HL-60 (cell line): Measurements from ENCODE around the gene MAX.

Experiments
- DNase-seq, 2 experiments: peaks; one replicate each; pipeline ENCODE4 v3.0.0-alpha.2; 2010 to 2020; ENCODE audit warnings: low read depth in 1 of 2, low spot score in 1 of 2
- H3K27ac ChIP-seq: fragments of 250-450 bp; sonication (Bioruptor Pico); replicated peaks from 2 replicates; pipeline ENCODE4 v1.5.1; 2020; ENCODE audit warnings: mild to moderate bottlenecking, moderate library complexity
- H3K27me3 ChIP-seq: fragments of 250-450 bp; sonication (Bioruptor Pico); 2 replicates; pipeline ENCODE4 v1.5.1; 2021; ENCODE audit warnings: mild to moderate bottlenecking, moderate library complexity; ENCODE audit not compliant: insufficient read depth, poor library complexity, severe bottlenecking
- H3K4me3 ChIP-seq: replicated peaks from 2 replicates; pipeline ENCODE4 v1.5.1; 2011; ENCODE audit warnings: mild to moderate bottlenecking, control low read depth, low read length; ENCODE audit not compliant: insufficient read depth
- GABPA ChIP-seq: IDR thresholded peaks from 2 replicates; pipeline ENCODE4 v1.6.1; 2012; ENCODE audit warnings: low read depth
- POLR2AphosphoS5 ChIP-seq: IDR thresholded peaks from 2 replicates; pipeline ENCODE4 v1.6.1; 2012; ENCODE audit warnings: low read depth
- SPI1 ChIP-seq: IDR thresholded peaks from 2 replicates; pipeline ENCODE4 v1.6.1; 2012; ENCODE audit warnings: low read depth, mild to moderate bottlenecking, borderline replicate concordance
- TF ChIP-seq, protein P1 (sequence below): IDR thresholded peaks from one replicate; pipeline ENCODE4 v1.5.1; 2011; ENCODE audit warnings: low read length, control low read depth, inconsistent platforms; ENCODE audit not compliant: insufficient read depth
- TF ChIP-seq, protein P2 (sequence below): IDR thresholded peaks from 2 replicates; pipeline ENCODE4 v1.6.1; 2012; ENCODE audit warnings: low read depth; ENCODE audit not compliant: insufficient replicate concordance

MAX gene

DNA sequence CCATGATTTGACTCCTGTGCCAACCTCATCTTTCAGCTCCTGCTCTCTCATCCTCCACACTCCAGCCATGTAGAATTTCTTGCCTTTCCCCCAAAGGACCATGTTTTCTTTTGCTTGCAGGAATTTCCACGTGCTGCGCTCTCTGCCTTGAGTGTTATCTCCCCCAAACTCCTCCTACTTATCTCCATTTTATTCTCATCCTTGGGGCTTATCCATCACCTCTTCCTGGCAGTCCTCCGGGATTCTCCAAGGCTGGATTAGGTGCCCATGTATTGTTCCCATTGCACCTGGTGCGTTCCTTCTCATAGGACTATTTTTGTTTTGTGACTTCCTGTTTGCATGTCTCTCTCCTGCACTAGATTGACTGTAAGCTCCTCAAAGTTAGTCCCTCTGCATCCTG, 7.0 kb upstream of the MAX start:
- no peak overlapping the region for H3K27ac ChIP-seq
- TF ChIP-seq GABPA = no peak
- no peak for TF ChIP-seq POLR2AphosphoS5
- no peak for DNase-seq
- no peak overlapping the region for H3K4me3 ChIP-seq
- no peaks in the 10 kb centered on the region for H3K27me3 ChIP-seq

DNA sequence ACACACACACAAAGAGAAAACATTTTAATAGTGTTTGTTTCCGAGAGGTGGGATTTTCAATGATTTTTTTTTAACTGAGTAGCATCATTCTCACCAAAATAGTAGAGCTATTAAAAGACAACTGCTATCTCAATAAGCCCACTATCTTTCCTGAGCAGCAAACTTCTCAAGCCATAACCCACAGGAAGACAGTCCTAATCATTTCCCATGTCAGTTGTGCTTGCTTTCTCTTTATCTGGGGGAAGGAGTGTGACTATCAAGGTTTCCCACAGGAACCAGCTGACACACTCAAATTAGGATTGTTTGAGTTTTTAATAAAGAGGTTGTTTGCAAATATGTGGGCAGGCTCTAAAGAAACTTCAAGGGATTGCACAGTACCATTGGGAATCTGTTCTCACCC, 4.9 kb upstream of the MAX start:
- Histone ChIP-seq H3K27ac (no peak overlapping the region), H3K27me3 (no peaks in the 10 kb centered on the region), H3K4me3 (no peak overlapping the region)
- TF ChIP-seq, protein P1, sequence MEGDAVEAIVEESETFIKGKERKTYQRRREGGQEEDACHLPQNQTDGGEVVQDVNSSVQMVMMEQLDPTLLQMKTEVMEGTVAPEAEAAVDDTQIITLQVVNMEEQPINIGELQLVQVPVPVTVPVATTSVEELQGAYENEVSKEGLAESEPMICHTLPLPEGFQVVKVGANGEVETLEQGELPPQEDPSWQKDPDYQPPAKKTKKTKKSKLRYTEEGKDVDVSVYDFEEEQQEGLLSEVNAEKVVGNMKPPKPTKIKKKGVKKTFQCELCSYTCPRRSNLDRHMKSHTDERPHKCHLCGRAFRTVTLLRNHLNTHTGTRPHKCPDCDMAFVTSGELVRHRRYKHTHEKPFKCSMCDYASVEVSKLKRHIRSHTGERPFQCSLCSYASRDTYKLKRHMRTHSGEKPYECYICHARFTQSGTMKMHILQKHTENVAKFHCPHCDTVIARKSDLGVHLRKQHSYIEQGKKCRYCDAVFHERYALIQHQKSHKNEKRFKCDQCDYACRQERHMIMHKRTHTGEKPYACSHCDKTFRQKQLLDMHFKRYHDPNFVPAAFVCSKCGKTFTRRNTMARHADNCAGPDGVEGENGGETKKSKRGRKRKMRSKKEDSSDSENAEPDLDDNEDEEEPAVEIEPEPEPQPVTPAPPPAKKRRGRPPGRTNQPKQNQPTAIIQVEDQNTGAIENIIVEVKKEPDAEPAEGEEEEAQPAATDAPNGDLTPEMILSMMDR = no peak
- TF ChIP-seq GABPA (no peak), POLR2AphosphoS5 (no peak), SPI1 (no peak)
- TF ChIP-seq, protein P2, sequence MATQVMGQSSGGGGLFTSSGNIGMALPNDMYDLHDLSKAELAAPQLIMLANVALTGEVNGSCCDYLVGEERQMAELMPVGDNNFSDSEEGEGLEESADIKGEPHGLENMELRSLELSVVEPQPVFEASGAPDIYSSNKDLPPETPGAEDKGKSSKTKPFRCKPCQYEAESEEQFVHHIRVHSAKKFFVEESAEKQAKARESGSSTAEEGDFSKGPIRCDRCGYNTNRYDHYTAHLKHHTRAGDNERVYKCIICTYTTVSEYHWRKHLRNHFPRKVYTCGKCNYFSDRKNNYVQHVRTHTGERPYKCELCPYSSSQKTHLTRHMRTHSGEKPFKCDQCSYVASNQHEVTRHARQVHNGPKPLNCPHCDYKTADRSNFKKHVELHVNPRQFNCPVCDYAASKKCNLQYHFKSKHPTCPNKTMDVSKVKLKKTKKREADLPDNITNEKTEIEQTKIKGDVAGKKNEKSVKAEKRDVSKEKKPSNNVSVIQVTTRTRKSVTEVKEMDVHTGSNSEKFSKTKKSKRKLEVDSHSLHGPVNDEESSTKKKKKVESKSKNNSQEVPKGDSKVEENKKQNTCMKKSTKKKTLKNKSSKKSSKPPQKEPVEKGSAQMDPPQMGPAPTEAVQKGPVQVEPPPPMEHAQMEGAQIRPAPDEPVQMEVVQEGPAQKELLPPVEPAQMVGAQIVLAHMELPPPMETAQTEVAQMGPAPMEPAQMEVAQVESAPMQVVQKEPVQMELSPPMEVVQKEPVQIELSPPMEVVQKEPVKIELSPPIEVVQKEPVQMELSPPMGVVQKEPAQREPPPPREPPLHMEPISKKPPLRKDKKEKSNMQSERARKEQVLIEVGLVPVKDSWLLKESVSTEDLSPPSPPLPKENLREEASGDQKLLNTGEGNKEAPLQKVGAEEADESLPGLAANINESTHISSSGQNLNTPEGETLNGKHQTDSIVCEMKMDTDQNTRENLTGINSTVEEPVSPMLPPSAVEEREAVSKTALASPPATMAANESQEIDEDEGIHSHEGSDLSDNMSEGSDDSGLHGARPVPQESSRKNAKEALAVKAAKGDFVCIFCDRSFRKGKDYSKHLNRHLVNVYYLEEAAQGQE = no peak
- DNase-seq = no peak

DNA sequence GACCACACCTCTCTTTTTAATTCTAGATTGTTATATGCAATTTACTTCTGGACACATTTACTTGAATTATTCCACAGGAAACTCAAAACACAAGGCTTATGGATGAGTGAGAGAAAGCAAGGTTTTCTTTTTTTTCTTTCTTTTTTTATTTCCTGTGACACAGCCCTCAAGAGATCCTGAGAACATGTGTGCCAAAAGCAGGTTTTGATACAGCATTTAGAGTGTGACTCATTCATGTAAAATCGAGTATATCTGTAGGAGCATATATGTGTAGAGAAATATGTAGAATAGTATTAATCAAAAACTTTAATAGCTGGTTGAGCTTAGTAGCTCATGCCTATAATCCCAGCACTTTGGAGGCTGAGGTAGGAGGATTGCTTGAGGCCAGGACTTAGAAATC, 4.4 kb upstream of the MAX start:
- Histone ChIP-seq H3K27ac (no peak overlapping the region), H3K27me3 (no peaks in the 10 kb centered on the region), H3K4me3 (no peak overlapping the region)
- DNase-seq = no peak
- TF ChIP-seq, protein P1 = no peak
- no peak for TF ChIP-seq SPI1
- no peak for TF ChIP-seq POLR2AphosphoS5

DNA sequence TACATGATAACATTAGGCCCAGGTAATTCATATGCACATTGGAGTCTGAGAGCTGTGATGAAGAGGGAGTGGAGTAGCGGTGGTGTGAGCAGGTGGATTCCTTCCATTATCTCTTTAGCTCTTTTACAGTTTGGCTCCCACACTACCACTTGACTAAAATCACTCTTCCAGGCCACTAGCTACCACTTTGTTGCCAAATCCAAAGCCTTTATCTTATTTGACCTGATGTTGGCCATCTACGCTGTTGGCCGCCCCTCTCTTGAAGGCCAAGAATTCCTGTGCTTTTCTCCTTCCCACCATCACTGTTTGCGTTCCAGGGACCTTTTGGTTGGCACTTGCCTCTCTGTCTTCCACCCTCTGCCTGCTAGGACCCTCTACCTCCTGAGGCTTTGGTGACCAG, 4.0 kb upstream of the MAX start:
- DNase-seq = no peak
- Histone ChIP-seq H3K4me3 (no peak overlapping the region), H3K27me3 (no peaks in the 10 kb centered on the region), H3K27ac (no peak overlapping the region)
- no peak for TF ChIP-seq SPI1
- TF ChIP-seq, protein P1 = no peak
- no peak for TF ChIP-seq GABPA
- TF ChIP-seq, protein P2 = no peak
- no peak for TF ChIP-seq POLR2AphosphoS5
